ENCODE results near the gene RORB. TPM values are rescaled to one million over a fixed set of nuclear protein-coding genes. Genes with fewer than 3 reads are reported as not detected.

RORB gene
- total RNA-seq, 1 experiment from 2014 or later = 8.7 TPM

DNA sequence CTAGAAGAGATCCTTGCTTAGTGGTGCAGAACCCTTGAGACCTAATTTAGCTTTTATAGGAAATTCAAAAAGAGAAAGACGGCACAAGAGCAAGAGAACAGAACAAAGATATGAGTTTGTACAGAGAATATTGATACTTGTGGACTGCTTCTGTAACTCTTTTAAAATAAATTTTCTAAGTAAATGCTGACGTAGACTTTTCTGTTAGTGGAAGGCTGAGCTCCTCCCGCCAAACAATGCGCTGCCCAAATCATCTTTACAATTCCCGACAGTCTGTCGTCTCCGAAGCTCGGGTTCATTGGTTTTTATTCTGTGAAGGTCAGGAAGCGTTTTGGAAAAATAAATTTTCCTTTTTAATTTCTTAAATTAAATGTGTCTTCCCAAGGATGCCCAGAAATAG is 22.3 kb downstream of the RORB start:
- TF ChIP-seq NFYB (CRISPR knock-in tag; conservative IDR thresholded peaks at IDR 0.05; ENCODE audit: low read depth) (no peak), TEAD4 (CRISPR knock-in tag; IDR thresholded peaks at IDR 0.05) (no peak)
- TF ChIP-seq, protein P1, sequence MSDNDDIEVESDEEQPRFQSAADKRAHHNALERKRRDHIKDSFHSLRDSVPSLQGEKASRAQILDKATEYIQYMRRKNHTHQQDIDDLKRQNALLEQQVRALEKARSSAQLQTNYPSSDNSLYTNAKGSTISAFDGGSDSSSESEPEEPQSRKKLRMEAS (CRISPR knock-in tag; IDR thresholded peaks at IDR 0.05) = no peak
- H3K4me1 Mint-ChIP-seq = peaks cover 31% of the 10 kb centered on the region
- H3K27ac Mint-ChIP-seq = no peak overlapping the region
- H3K27me3 Mint-ChIP-seq (ENCODE audit: low read depth) = no peaks in the 10 kb centered on the region
- no peaks in the 10 kb centered on the region for H3K36me3 Mint-ChIP-seq
- no peaks in the 10 kb centered on the region for H3K9me3 Mint-ChIP-seq
- CTCF ChIA-PET = interaction anchor here (1.2 kb wide), 1 partner anchor 9 kb away, joined by 4 read pairs; no protein-coding TSS in a partner anchor
- no peak for DNase-seq (ENCODE audit: low spot score)
- no peak for ATAC-seq
- POLR2A ChIA-PET = no interaction called here
- H3K4me3 Mint-ChIP-seq = no peak overlapping the region

DNA sequence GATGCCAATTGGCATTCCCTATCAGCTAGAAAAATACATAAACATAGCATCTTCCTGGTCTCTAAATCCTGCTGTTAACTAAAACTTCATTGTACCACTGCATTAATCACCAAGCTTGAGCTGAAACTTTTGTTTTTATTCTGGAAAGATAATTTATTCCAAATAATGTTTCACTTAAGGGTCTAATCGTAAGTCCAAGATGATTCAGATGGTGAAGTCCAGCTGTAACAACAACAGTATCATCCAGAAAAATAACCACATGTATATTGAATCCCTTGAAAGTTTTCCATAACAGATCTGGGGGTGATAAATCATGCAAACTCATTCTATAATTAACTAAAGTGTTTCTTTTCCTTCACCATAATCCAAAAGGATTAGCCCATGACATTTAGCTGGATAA is 23.9 kb downstream of the RORB start:
- H3K36me3 Mint-ChIP-seq = no peaks in the 10 kb centered on the region
- H3K27ac Mint-ChIP-seq = no peak overlapping the region
- no peak for DNase-seq (ENCODE audit: low spot score)
- no peaks in the 10 kb centered on the region for H3K9me3 Mint-ChIP-seq
- peaks cover 44% of the 10 kb centered on the region for H3K4me1 Mint-ChIP-seq
- H3K4me3 Mint-ChIP-seq = no peak overlapping the region
- no peaks in the 10 kb centered on the region for H3K27me3 Mint-ChIP-seq (ENCODE audit: low read depth)
- ChIA-PET CTCF (no interaction called here), POLR2A (no interaction called here)
- TF ChIP-seq ZNF416 (CRISPR knock-in tag; IDR thresholded peaks at IDR 0.05) (no peak), RELA (CRISPR knock-in tag; IDR thresholded peaks at IDR 0.05; ENCODE audit: borderline replicate concordance) (no peak)
- ATAC-seq = no peak

DNA sequence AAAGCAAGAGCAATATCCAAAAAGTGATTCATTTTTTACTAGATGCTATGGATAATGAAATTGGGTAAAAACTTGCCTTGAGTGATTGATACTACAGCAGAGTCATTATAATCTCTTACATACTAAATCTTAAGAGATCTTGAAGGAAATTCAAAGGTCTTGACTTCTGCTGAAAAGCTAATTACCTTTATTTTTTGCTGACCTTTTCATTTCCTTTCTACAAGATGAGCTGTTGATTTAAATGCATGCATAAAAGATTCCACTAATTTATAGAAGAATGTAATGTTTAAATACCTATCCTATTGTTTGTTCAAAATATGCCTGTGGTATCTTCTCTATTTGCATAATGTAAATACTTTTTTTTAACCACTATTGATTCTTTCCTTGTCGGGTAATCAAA is 27.2 kb downstream of the RORB start:
- no peaks in the 10 kb centered on the region for H3K9me3 Mint-ChIP-seq
- ChIA-PET POLR2A (interaction anchor here (1.1 kb wide), 1 partner anchor 27 kb away, joined by 3 read pairs; no protein-coding TSS in a partner anchor), CTCF (no interaction called here)
- H3K27ac Mint-ChIP-seq = peak overlapping the region; percentile 61; the same call in 1 of the 2 replicates
- ATAC-seq (no peak), DNase-seq (ENCODE audit: low spot score) (no peak)
- peaks cover 58% of the 10 kb centered on the region for H3K4me1 Mint-ChIP-seq
- H3K27me3 Mint-ChIP-seq (ENCODE audit: low read depth) = no peaks in the 10 kb centered on the region
- no peaks in the 10 kb centered on the region for H3K36me3 Mint-ChIP-seq
- peak overlapping the region; percentile 7; the same call in 1 of the 2 replicates for H3K4me3 Mint-ChIP-seq
- TF ChIP-seq FOXJ3 (CRISPR knock-in tag; IDR thresholded peaks at IDR 0.05; ENCODE audit: borderline replicate concordance) = no peak
- no peak for TF ChIP-seq ZNF232 (CRISPR knock-in tag; IDR thresholded peaks at IDR 0.05)
- no peak for TF ChIP-seq SP1 (CRISPR knock-in tag; conservative IDR thresholded peaks at IDR 0.05)

DNA sequence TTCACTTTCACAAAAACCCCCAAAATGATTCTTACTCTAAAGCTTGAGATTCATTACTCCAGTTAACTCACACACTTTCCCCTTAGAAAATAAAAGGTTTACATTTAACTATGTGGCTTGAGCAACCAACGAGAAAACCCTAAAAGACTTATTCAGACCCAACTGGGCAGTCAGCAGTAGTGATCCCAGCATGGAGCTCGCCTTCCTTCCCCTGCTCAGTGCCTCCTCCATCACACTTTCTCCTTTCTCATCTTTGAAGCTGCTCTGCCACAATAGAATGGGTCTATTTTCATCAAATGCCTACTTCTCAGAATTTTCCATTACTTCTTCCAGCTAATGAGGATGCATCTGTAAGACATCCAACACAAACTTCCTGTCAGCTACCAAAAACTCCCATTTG is 29.1 kb downstream of the RORB start:
- ChIA-PET POLR2A (no interaction called here), CTCF (no interaction called here)
- Mint-ChIP-seq H3K36me3 (no peaks in the 10 kb centered on the region), H3K27ac (peak overlapping the region; percentile 76), H3K27me3 (ENCODE audit: low read depth) (no peaks in the 10 kb centered on the region), H3K4me3 (no peak overlapping the region; the same call in 1 of the 2 replicates), H3K4me1 (peaks cover 49% of the 10 kb centered on the region), H3K9me3 (no peaks in the 10 kb centered on the region)
- TF ChIP-seq, protein P2, sequence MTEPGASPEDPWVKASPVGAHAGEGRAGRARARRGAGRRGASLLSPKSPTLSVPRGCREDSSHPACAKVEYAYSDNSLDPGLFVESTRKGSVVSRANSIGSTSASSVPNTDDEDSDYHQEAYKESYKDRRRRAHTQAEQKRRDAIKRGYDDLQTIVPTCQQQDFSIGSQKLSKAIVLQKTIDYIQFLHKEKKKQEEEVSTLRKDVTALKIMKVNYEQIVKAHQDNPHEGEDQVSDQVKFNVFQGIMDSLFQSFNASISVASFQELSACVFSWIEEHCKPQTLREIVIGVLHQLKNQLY (CRISPR knock-in tag; IDR thresholded peaks at IDR 0.05) = no peak
- TF ChIP-seq MXD4 (CRISPR knock-in tag; IDR thresholded peaks at IDR 0.05; ENCODE audit: borderline replicate concordance) (no peak), FOXK1 (CRISPR knock-in tag; IDR thresholded peaks at IDR 0.05) (no peak), CREM (CRISPR knock-in tag; IDR thresholded peaks at IDR 0.05) (no peak), ZBTB21 (CRISPR knock-in tag; IDR thresholded peaks at IDR 0.05; ENCODE audit: borderline replicate concordance) (no peak), ZNF416 (CRISPR knock-in tag; IDR thresholded peaks at IDR 0.05) (no peak), ZNF121 (CRISPR knock-in tag; IDR thresholded peaks at IDR 0.05) (no peak), GABPB1 (CRISPR knock-in tag; IDR thresholded peaks at IDR 0.05) (no peak), ZNF138 (CRISPR knock-in tag; conservative IDR thresholded peaks at IDR 0.05) (no peak)
- TF ChIP-seq, protein P3, sequence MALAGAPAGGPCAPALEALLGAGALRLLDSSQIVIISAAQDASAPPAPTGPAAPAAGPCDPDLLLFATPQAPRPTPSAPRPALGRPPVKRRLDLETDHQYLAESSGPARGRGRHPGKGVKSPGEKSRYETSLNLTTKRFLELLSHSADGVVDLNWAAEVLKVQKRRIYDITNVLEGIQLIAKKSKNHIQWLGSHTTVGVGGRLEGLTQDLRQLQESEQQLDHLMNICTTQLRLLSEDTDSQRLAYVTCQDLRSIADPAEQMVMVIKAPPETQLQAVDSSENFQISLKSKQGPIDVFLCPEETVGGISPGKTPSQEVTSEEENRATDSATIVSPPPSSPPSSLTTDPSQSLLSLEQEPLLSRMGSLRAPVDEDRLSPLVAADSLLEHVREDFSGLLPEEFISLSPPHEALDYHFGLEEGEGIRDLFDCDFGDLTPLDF (CRISPR knock-in tag; IDR thresholded peaks at IDR 0.05) = no peak
- TF ChIP-seq, protein P4, sequence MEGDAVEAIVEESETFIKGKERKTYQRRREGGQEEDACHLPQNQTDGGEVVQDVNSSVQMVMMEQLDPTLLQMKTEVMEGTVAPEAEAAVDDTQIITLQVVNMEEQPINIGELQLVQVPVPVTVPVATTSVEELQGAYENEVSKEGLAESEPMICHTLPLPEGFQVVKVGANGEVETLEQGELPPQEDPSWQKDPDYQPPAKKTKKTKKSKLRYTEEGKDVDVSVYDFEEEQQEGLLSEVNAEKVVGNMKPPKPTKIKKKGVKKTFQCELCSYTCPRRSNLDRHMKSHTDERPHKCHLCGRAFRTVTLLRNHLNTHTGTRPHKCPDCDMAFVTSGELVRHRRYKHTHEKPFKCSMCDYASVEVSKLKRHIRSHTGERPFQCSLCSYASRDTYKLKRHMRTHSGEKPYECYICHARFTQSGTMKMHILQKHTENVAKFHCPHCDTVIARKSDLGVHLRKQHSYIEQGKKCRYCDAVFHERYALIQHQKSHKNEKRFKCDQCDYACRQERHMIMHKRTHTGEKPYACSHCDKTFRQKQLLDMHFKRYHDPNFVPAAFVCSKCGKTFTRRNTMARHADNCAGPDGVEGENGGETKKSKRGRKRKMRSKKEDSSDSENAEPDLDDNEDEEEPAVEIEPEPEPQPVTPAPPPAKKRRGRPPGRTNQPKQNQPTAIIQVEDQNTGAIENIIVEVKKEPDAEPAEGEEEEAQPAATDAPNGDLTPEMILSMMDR (IDR thresholded peaks at IDR 0.05) = no peak
- TF ChIP-seq, protein P5, sequence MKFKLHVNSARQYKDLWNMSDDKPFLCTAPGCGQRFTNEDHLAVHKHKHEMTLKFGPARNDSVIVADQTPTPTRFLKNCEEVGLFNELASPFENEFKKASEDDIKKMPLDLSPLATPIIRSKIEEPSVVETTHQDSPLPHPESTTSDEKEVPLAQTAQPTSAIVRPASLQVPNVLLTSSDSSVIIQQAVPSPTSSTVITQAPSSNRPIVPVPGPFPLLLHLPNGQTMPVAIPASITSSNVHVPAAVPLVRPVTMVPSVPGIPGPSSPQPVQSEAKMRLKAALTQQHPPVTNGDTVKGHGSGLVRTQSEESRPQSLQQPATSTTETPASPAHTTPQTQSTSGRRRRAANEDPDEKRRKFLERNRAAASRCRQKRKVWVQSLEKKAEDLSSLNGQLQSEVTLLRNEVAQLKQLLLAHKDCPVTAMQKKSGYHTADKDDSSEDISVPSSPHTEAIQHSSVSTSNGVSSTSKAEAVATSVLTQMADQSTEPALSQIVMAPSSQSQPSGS (CRISPR knock-in tag; IDR thresholded peaks at IDR 0.05; ENCODE audit: borderline replicate concordance, low read depth) = no peak
- TF ChIP-seq, protein P6, sequence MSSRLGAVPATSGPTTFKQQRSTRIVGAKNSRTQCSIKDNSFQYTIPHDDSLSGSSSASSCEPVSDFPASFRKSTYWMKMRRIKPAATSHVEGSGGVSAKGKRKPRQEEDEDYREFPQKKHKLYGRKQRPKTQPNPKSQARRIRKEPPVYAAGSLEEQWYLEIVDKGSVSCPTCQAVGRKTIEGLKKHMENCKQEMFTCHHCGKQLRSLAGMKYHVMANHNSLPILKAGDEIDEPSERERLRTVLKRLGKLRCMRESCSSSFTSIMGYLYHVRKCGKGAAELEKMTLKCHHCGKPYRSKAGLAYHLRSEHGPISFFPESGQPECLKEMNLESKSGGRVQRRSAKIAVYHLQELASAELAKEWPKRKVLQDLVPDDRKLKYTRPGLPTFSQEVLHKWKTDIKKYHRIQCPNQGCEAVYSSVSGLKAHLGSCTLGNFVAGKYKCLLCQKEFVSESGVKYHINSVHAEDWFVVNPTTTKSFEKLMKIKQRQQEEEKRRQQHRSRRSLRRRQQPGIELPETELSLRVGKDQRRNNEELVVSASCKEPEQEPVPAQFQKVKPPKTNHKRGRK (CRISPR knock-in tag; IDR thresholded peaks at IDR 0.05; ENCODE audit: borderline replicate concordance) = no peak
- TF ChIP-seq, protein P7, sequence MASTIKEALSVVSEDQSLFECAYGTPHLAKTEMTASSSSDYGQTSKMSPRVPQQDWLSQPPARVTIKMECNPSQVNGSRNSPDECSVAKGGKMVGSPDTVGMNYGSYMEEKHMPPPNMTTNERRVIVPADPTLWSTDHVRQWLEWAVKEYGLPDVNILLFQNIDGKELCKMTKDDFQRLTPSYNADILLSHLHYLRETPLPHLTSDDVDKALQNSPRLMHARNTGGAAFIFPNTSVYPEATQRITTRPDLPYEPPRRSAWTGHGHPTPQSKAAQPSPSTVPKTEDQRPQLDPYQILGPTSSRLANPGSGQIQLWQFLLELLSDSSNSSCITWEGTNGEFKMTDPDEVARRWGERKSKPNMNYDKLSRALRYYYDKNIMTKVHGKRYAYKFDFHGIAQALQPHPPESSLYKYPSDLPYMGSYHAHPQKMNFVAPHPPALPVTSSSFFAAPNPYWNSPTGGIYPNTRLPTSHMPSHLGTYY (CRISPR knock-in tag; IDR thresholded peaks at IDR 0.05) = no peak
- ATAC-seq (peak; percentile 77), DNase-seq (ENCODE audit: low spot score) (no peak)
